Heart left ventricle (tissue), 16 donors: ENCODE measurements around the gene CPNE4. TPM values are rescaled to one million over a fixed set of nuclear protein-coding genes. Genes with fewer than 3 reads are reported as not detected.
"Not testable (repeated sequence)": the region's sequence is repeated elsewhere in the genome, so short reads cannot be mapped to it uniquely, and the experiment has no call there.

Source experiments
- ATAC-seq, 4 donors: fragments of 200-7000 bp; cut with Tn5 transposase; one replicate each; pipeline ENCODE4 v1.9.1; 2020 to 2022; ENCODE audit warnings: moderate library complexity in 4 of 4, mild to moderate bottlenecking in 3 of 4, moderate number of reproducible peaks in 1 of 4
- DNase-seq, 5 donors: peaks; one replicate each; pipeline ENCODE4 v3.0.0-alpha.2; 2020
- H3K27ac ChIP-seq, 12 donors: fragments of 200-600 bp; sonication (generic) in 4 of 12; one replicate each; pipeline versions ENCODE4 v1.5.0 to v1.8.0; 2016 to 2022; ENCODE audit warnings: mild to moderate bottlenecking in 2 of 12
- H3K27me3 ChIP-seq, 9 donors: fragments of 200-600 bp; sonication (generic) in 2 of 9; one replicate each; pipeline versions ENCODE4 v1.5.1 to v1.8.0; 2016 to 2022; ENCODE audit warnings: mild to moderate bottlenecking in 3 of 9
- H3K36me3 ChIP-seq, 9 donors: fragments of 200-600 bp; sonication (generic) in 2 of 9; one replicate each; pipeline versions ENCODE4 v1.5.0 to v1.8.0; 2018 to 2022; ENCODE audit warnings: mild to moderate bottlenecking in 2 of 9
- H3K4me1 ChIP-seq, 12 donors: fragments of 200-600 bp; sonication (generic) in 4 of 12; one replicate each; pipeline versions ENCODE4 v1.5.0 to v1.8.0; 2016 to 2022; ENCODE audit warnings: mild to moderate bottlenecking in 3 of 12
- H3K4me3 ChIP-seq, 12 donors: fragments of 200-600 bp; sonication (generic) in 4 of 12; one replicate each; pipeline versions ENCODE4 v1.5.0 to v1.8.0; 2017 to 2022; ENCODE audit warnings: mild to moderate bottlenecking in 9 of 12, moderate library complexity in 4 of 12
- H3K9me3 ChIP-seq, 12 donors: fragments of 200-600 bp; sonication (generic) in 4 of 12; one replicate each; pipeline versions ENCODE4 v1.5.0 to v1.8.0; 2016 to 2022; ENCODE audit warnings: mild to moderate bottlenecking in 1 of 12
- CTCF ChIP-seq, 12 donors: fragments of 200-600 bp; sonication (generic) in 4 of 12; IDR thresholded peaks; one replicate each; pipeline versions ENCODE4 v1.5.0 to v1.8.0; 2018 to 2022; ENCODE audit warnings: antibody characterized with exemption in 12 of 12, mild to moderate bottlenecking in 5 of 12
- POLR2A ChIP-seq, 2 donors: fragments of 450-650 bp; IDR thresholded peaks; one replicate each; pipeline ENCODE4 v1.6.1; 2017; ENCODE audit warnings: antibody characterized with exemption in 2 of 2, mild to moderate bottlenecking in 2 of 2, moderate library complexity in 2 of 2
- WGBS, 4 donors: extraction: QIAGEN DNeasy Blood & Tissue Kit in 2 of 4; methylation state at CpG; one replicate each; pipeline versions ENCODE4 v1.1.5 to v1.1.7; 2013 to 2018; 5-methylcytosine and 5-hydroxymethylcytosine counted together
- intact Hi-C, 10 donors: fragments of 100-400 bp; cut with DNase I; formaldehyde crosslinking; loops; one replicate each; pipeline versions ENCODE4 v1.11.1 to v1.14.2; 2022
- polyA plus RNA-seq, 2 donors: library from polyadenylated mRNA; stranded (reverse); fragments of 200-250 nt; gene quantifications; one replicate each; pipeline ENCODE4 v1.2.3, GENCODE V29; 2013
- total RNA-seq, 9 donors: library from RNA; depleted of rRNA in 2 of 9; stranded (reverse); fragments of >200 nt in 2 of 9; fragmentation: NEBNext Ultra II Directional in 3 of 9; extraction: Animal tissue kit (Norgen Biotek cat#: 25700) in 3 of 9; gene quantifications; one replicate each; pipeline versions ENCODE4 v1.1.0 to v1.2.4, GENCODE V29; 2016 to 2023
- donor health status: ischemic (EF 13 %, LVEDD 7.1; RV severe dilation, severe dysfunction).
- donor health status: healthy with polysubstance abuse.
- donor health status: DM: no; HTN: yes; CAD: no.
- donor health status: DM: no; HTN: no; CAD: no.
- donor health status: ischemic (EF 25% LVEDD 6.9; RV normal size, moderate dysfunction).
- donor health status: ischemic (EF 25% LVEDD 5.7; RV mildly dilated, moderate dysfunction).
- donor health status: healthy.
- donor health status: DM: yes; HTN: yes; CAD: no.
- donor health status: ischemic (EF 35%, LVEDD 5.7; RV mildly dilated, moderate dysfunction).
- donor health status: nonischemic (EF 11% LVEDD 7.7; RV severe dilation, severe dysfunction).
- donor health status: DM: yes; HTN: yes; CAD: no.
- donor health status: PGD.
- donor health status: ischemic (EF 29% LVEDD 5.4; RV normal size, mild dysfunction).
- donor health status: nonischemic (EF 23%, LVEDD 6.1; RV moderate dilation, normal function).

The CPNE4 gene
- total and polyA plus RNA-seq, 11 donors, result 1.7 to 99.7 (median 24.9) TPM

GRCh38 chr3:131895766-131896165, 139.0 kb downstream of the CPNE4 start:
- WGBS, 4 donors, result 64 to 75% (median 69%) methylated on average over 3 of the region's 3 CpGs
- Histone ChIP-seq H3K4me3 (no peak overlapping the region), H3K27me3 (peaks cover 0 to 2% (median 0%) of the 10 kb centered on the region in 9 donors), H3K27ac (no peak overlapping the region), H3K36me3 (no peaks in the 10 kb centered on the region), H3K4me1 (no peaks in the 10 kb centered on the region), H3K9me3 (peaks cover 0 to 15% (median 0%) of the 10 kb centered on the region in 12 donors)
- DNase-seq (no peak), ATAC-seq (no peak)
- TF ChIP-seq POLR2A (IDR thresholded peaks at IDR 0.05) (no peak), CTCF (IDR thresholded peaks at IDR 0.05) (no peak)
- intact Hi-C loops, result no loop called here

- H3K27ac ChIP-seq, result no peak overlapping the region
- no peaks in the 10 kb centered on the region for H3K36me3 ChIP-seq
- TF ChIP-seq POLR2A (IDR thresholded peaks at IDR 0.05), result no peak
- TF ChIP-seq CTCF (IDR thresholded peaks at IDR 0.05), result no peak
- intact Hi-C loops, result no loop called here
- no peak overlapping the region for H3K4me3 ChIP-seq
- ATAC-seq (no peak), DNase-seq (no peak)
- H3K4me1 ChIP-seq, result no peaks in the 10 kb centered on the region
- H3K9me3 ChIP-seq, result peaks cover 0 to 15% (median 0%) of the 10 kb centered on the region in 12 donors
- peaks cover 0 to 3% (median 0%) of the 10 kb centered on the region in 9 donors for H3K27me3 ChIP-seq
These were observed 142.5 kb downstream of the CPNE4 start for GRCh38 chr3:131892331-131892730.

GRCh38 chr3:131885871-131886270, 148.9 kb downstream of the CPNE4 start:
- WGBS, 4 donors, result 66 to 91% (median 82%) methylated on average over 3 to 4 of the region's 4 CpGs
- H3K27ac ChIP-seq, intact Hi-C loops, H3K27me3 ChIP-seq, ATAC-seq, DNase-seq, H3K4me3 ChIP-seq, H3K4me1 ChIP-seq, H3K9me3 ChIP-seq, H3K36me3 ChIP-seq: not testable (repeated sequence)

- no peaks in the 10 kb centered on the region for H3K36me3 ChIP-seq
- no peak overlapping the region for H3K27ac ChIP-seq
- no peaks in the 10 kb centered on the region for H3K4me1 ChIP-seq
- WGBS, 4 donors, result 35 to 71% (median 50%) methylated on average over 2 of the region's 2 CpGs
- H3K27me3 ChIP-seq, result peaks cover 0 to 3% (median 0%) of the 10 kb centered on the region in 9 donors
- no peak for DNase-seq
- intact Hi-C loops, result no loop called here
- no peak overlapping the region for H3K4me3 ChIP-seq
- ATAC-seq, result no peak
- TF ChIP-seq CTCF (IDR thresholded peaks at IDR 0.05) (no peak), POLR2A (IDR thresholded peaks at IDR 0.05) (no peak)
- H3K9me3 ChIP-seq, result peaks cover 0 to 3% (median 0%) of the 10 kb centered on the region in 12 donors
These were observed 151.0 kb downstream of the CPNE4 start for GRCh38 chr3:131883711-131884407.

GRCh38 chr3:131883086-131883485, 151.7 kb downstream of the CPNE4 start:
- H3K27me3 ChIP-seq, result peaks cover 0 to 3% (median 0%) of the 10 kb centered on the region in 9 donors
- H3K36me3 ChIP-seq, result no peaks in the 10 kb centered on the region
- no peak overlapping the region for H3K4me3 ChIP-seq
- H3K4me1 ChIP-seq, result no peaks in the 10 kb centered on the region
- H3K27ac ChIP-seq, result no peak overlapping the region
- peaks cover 0 to 3% (median 0%) of the 10 kb centered on the region in 12 donors for H3K9me3 ChIP-seq
- TF ChIP-seq CTCF (IDR thresholded peaks at IDR 0.05), result no peak
- no peak for TF ChIP-seq POLR2A (IDR thresholded peaks at IDR 0.05)
- DNase-seq, result no peak
- ATAC-seq, result no peak
- intact Hi-C loops, result no loop called here
